ENCODE measurements around the gene UGCG. TPM values are rescaled to one million over a fixed set of nuclear protein-coding genes. Genes with fewer than 3 reads are reported as not detected.

UGCG gene
- total RNA-seq, 4 donors from 2014 or later, result 12.5 to 30.4 (median 21.2) TPM

DNA sequence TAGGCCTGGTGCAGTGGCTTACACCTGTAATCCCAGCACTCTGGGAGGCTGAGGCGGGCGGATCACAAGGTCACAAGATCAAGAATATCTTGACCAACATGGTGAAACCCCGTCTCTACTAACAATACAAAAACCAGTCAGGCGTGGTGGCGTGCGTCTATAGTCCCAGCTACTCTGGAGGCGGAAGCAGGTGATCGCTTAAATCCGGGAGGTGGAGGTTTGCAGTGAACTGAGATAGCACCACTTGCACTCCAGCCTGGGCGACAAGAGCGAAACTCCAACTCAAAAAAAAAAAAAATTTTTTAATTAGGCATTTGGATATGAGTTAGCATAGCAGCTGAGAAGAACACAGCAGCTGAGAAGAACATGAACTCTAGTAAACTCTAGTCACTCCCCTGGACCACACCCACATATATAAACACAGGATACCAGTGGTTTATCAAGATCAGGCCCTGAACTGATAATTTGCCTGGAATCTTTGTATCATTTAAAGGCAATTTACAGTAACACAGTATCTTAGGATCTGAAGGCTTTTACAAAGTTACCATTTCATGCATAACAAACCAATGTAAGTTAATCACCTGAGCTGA lies 4.6 kb upstream of the UGCG start:
- intact Hi-C loops (cut with DNase I), result no loop called here
- peak; percentile 25 to 43 for DNase-seq
- Histone ChIP-seq H3K4me3 (replicated peaks in 1 of 3) (no peak overlapping the region), H3K27me3 (no peaks in the 10 kb centered on the region), H3K4me1 (peaks cover 4 to 7% of the 10 kb centered on the region in 2 donors), H3K9me3 (no peaks in the 10 kb centered on the region), H3K36me3 (no peaks in the 10 kb centered on the region), H3K27ac (no peak overlapping the region)
- WGBS, 2 donors, result 59 to 65% methylated on average over 11 of the region's 11 CpGs
- no peak for TF ChIP-seq POLR2A (IDR thresholded peaks at IDR 0.05)
- TF ChIP-seq, protein P1, sequence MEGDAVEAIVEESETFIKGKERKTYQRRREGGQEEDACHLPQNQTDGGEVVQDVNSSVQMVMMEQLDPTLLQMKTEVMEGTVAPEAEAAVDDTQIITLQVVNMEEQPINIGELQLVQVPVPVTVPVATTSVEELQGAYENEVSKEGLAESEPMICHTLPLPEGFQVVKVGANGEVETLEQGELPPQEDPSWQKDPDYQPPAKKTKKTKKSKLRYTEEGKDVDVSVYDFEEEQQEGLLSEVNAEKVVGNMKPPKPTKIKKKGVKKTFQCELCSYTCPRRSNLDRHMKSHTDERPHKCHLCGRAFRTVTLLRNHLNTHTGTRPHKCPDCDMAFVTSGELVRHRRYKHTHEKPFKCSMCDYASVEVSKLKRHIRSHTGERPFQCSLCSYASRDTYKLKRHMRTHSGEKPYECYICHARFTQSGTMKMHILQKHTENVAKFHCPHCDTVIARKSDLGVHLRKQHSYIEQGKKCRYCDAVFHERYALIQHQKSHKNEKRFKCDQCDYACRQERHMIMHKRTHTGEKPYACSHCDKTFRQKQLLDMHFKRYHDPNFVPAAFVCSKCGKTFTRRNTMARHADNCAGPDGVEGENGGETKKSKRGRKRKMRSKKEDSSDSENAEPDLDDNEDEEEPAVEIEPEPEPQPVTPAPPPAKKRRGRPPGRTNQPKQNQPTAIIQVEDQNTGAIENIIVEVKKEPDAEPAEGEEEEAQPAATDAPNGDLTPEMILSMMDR (IDR thresholded peaks at IDR 0.05), result no peak

DNA sequence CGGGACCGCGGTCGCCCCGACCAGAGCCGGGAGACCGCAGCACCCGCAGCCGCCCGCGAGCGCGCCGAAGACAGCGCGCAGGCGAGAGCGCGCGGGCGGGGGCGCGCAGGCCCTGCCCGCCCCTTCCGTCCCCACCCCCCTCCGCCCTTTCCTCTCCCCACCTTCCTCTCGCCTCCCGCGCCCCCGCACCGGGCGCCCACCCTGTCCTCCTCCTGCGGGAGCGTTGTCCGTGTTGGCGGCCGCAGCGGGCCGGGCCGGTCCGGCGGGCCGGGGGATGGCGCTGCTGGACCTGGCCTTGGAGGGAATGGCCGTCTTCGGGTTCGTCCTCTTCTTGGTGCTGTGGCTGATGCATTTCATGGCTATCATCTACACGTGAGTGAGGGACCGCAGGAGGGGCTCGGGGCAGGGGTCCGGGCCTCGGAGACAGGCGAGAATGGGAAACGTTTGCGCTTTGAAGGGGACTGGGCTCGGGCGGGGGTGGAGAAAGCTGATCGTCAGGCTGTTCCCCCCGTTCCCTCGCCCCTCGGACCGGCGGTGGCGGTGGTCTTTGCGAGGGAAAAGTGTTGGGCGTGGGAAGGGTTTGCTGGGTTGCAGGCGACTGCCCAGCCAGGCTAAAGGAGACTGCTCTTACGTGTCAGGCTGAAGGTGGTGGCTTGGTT lies 457 bp downstream of the UGCG start:
- intact Hi-C loops (cut with DNase I), result loop anchor here (5.0 kb wide), 1 partner anchor 180 kb away; no protein-coding TSS in a partner anchor
- TF ChIP-seq, protein P1 (IDR thresholded peaks at IDR 0.05), result peak in 1 of 6 experiments; percentile 25
- no peak for TF ChIP-seq POLR2A (IDR thresholded peaks at IDR 0.05)

GRCh38 chr9:111897601-111898137 lies 1.1 kb downstream of the UGCG start:
- Histone ChIP-seq H3K27me3 (no peaks in the 10 kb centered on the region), H3K27ac (peak overlapping the region in 2 of 3 donors; percentile 84 to 88), H3K36me3 (no peaks in the 10 kb centered on the region), H3K9me3 (no peaks in the 10 kb centered on the region), H3K4me1 (peaks cover 5 to 34% of the 10 kb centered on the region in 2 donors), H3K4me3 (replicated peaks in 1 of 3) (peak overlapping the region; percentile 57 to 100 (median 62))
- no peak for DNase-seq
- intact Hi-C loops (cut with DNase I), result loop anchor here (5.0 kb wide), 1 partner anchor 180 kb away; no protein-coding TSS in a partner anchor
- 20% methylated on average over 12 of the region's 12 CpGs for WGBS, 2 donors
- TF ChIP-seq, protein P1 (IDR thresholded peaks at IDR 0.05), result no peak
- TF ChIP-seq POLR2A (IDR thresholded peaks at IDR 0.05), result no peak

More for the DNA sequence above, 457 bp downstream of the UGCG start:
- WGBS, 2 donors, result 0 to 3% methylated on average over 14 to 20 of the region's 68 CpGs
- DNase-seq, result peak in 1 of 2 donors; percentile 10
- Histone ChIP-seq H3K36me3 (no peaks in the 10 kb centered on the region), H3K4me1 (peaks cover 6 to 31% of the 10 kb centered on the region in 2 donors), H3K27me3 (no peaks in the 10 kb centered on the region), H3K27ac (peak overlapping the region; percentile 72 to 88 (median 84)), H3K4me3 (replicated peaks in 1 of 3) (peak overlapping the region; percentile 57 to 100 (median 62)), H3K9me3 (no peaks in the 10 kb centered on the region)

DNA sequence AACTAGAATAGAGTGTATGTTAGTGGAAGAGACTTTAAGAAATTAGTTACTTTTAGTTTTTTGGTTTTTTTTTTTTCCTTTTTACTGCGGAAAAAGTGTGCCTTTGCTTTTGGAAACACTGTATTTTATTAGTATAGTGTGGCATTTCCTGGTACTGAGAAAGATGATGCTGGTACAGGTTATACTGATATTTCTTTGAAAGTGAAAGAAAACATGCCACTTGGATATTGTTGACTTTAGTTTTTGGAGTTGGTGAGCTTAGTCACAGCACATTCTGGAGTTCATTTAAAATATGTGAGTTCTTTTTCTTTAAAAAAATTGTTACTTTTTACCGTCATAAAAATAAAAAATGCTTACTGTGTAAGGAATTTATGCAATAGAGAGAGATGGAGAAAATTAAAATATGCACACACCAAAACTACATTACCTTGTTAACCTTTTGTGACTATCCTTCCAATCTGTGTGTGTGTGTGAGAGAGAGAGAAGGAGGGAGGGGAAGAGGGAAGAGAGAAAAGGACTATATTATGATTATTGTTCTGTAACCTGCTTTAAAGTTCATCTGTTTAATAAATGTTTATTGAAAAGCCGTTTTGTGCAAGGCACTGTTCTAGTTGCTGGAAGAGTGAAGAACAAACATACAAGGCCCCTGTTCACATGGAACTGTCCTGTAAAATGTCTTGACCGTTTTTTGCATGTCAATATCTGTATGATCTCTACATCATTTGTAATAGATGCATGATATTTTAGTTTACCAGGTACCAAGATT lies 1.9 kb downstream of the UGCG start:
- WGBS, 2 donors, result 64% methylated on average over 4 of the region's 4 CpGs
- intact Hi-C loops (cut with DNase I), result loop anchor here (5.0 kb wide), 1 partner anchor 179 kb away; no protein-coding TSS in a partner anchor
- DNase-seq, result no peak
- no peaks in the 10 kb centered on the region for H3K27me3 ChIP-seq
- peak overlapping the region in 2 of 3 donors; percentile 84 to 88 for H3K27ac ChIP-seq
- peaks cover 8 to 40% of the 10 kb centered on the region in 2 donors for H3K4me1 ChIP-seq
- H3K9me3 ChIP-seq, result no peaks in the 10 kb centered on the region
- peak overlapping the region in 1 of 3 donors; percentile 62 for H3K4me3 ChIP-seq (replicated peaks in 1 of 3)
- no peaks in the 10 kb centered on the region for H3K36me3 ChIP-seq
- TF ChIP-seq POLR2A (IDR thresholded peaks at IDR 0.05), result no peak
- TF ChIP-seq, protein P1 (IDR thresholded peaks at IDR 0.05), result no peak

All from thyroid gland (tissue), 4 donors.